HepG2 (cell line): ENCODE data around the gene DDR2. TPM values are rescaled to one million over a fixed set of nuclear protein-coding genes. Genes with fewer than 3 reads are reported as not detected.
A peak's percentile ranks its signal among the peaks of the same experiment; 100 is the strongest.
"Not testable (repeated sequence)": the region's sequence is repeated elsewhere in the genome, so short reads cannot be mapped to it uniquely, and the experiment has no call there.

Experiments
- ATAC-seq: fragments of 200-7000 bp; cut with Tn5 transposase; 3 replicates; pipeline ENCODE4 v1.9.1; 2020; ENCODE audit warnings: mild to moderate bottlenecking, moderate library complexity
- BruUV-seq: library from RNA; stranded (reverse); fragments of 400-500 nt; replicated peaks from 2 replicates; lab custom pipeline; 2021; lab: Mats Ljungman, UMichigan
- CTCF ChIA-PET: fragments of 300-600 bp; formaldehyde crosslinking; extraction: SDS; loops from one replicate; lab custom pipeline; 2021; ENCODE audit warnings: low total read pairs, inconsistent platforms, low intra/inter-chr PET ratio; lab: Yijun Ruan, JAX
- POLR2A ChIA-PET: fragments of 350-600 bp; sonication (Branson Sonifier 250); formaldehyde crosslinking; loops from one replicate; lab custom pipeline; 2020; ENCODE audit warnings: antibody characterized with exemption, inconsistent platforms; lab: Yijun Ruan, JAX
- DNase-seq: peaks from one replicate; pipeline ENCODE4 v3.0.0-alpha.2; 2015; ENCODE audit warnings: low spot score
- FAIRE-seq: peaks from 3 replicates; lab custom pipeline; 2011; peaks lifted over from hg19 to GRCh38; lab: Jason Lieb, UNC
- H2AFZ ChIP-seq: one replicate; pipeline ENCODE4 v1.6.1; 2011; ENCODE audit warnings: low read length, inconsistent platforms
- H3K27ac ChIP-seq: fragments of 300-600 bp; 3 replicates; pipeline ENCODE4 v1.8.0; 2011; ENCODE audit warnings: mixed run types, mild to moderate bottlenecking, mixed read lengths, low read length, inconsistent platforms; ENCODE audit not compliant: insufficient read depth; ENCODE audit errors: extremely low read length
- H3K27me3 ChIP-seq, 2 experiments: fragments of 200-600 bp in 1 of 2; 2 replicates in 1 of 2; 3 replicates in 1 of 2; pipeline versions ENCODE4 v1.6.0 to v1.8.0; 2011; ENCODE audit warnings: low read length in 2 of 2, mild to moderate bottlenecking in 2 of 2, moderate library complexity in 2 of 2, inconsistent platforms in 1 of 2; ENCODE audit not compliant: insufficient read depth in 2 of 2, control insufficient read depth in 1 of 2
- H3K36me3 ChIP-seq, 2 experiments: fragments of 200-600 bp in 1 of 2; replicated peaks in 1 of 2; 2 replicates in 1 of 2; 3 replicates in 1 of 2; pipeline versions ENCODE4 v1.5.1 to v1.8.0; 2011; ENCODE audit warnings: low read length in 2 of 2, inconsistent platforms in 1 of 2; ENCODE audit not compliant: insufficient read depth in 2 of 2, control insufficient read depth in 1 of 2
- H3K4me1 ChIP-seq: 2 replicates; pipeline ENCODE4 v1.5.1; 2012; ENCODE audit warnings: low read length, inconsistent platforms; ENCODE audit not compliant: insufficient read depth
- H3K4me2 ChIP-seq: 2 replicates; pipeline ENCODE4 v1.6.0; 2011; ENCODE audit warnings: low read depth, low read length, inconsistent platforms
- H3K4me3 ChIP-seq, 3 experiments: fragments of 200-600 bp in 1 of 3; sonication (generic), shearing (Covaris generic) in 1 of 3; replicated peaks in 1 of 3; 2 replicates each; pipeline ENCODE4 v1.5.1; 2011 to 2016; ENCODE audit warnings: low read length in 3 of 3, inconsistent platforms in 2 of 3, low read depth in 2 of 3, mild to moderate bottlenecking in 2 of 3, control low read depth in 1 of 3, mixed read lengths in 1 of 3; ENCODE audit not compliant: insufficient read depth in 1 of 3
- H3K79me2 ChIP-seq: one replicate; pipeline ENCODE4 v1.6.1; 2011; ENCODE audit warnings: low read length, inconsistent platforms; ENCODE audit not compliant: insufficient read depth
- H3K9ac ChIP-seq: 2 replicates; pipeline ENCODE4 v1.6.0; 2011; ENCODE audit warnings: mild to moderate bottlenecking, low read depth, low read length, inconsistent platforms; ENCODE audit not compliant: insufficient read depth
- H3K9me3 ChIP-seq: 2 replicates; pipeline ENCODE4 v1.5.1; 2012; ENCODE audit warnings: mild to moderate bottlenecking, low read length
- H4K20me1 ChIP-seq: 2 replicates; pipeline ENCODE4 v1.6.0; 2011; ENCODE audit warnings: inconsistent platforms, mild to moderate bottlenecking, low read length, moderate library complexity; ENCODE audit not compliant: insufficient read depth
- CENPX ChIP-seq: sonication (generic); formaldehyde crosslinking; IDR thresholded peaks from 2 replicates; pipeline ENCODE4 v1.9.0; 2021; ENCODE audit warnings: mild to moderate bottlenecking, missing genetic modification reagents, moderate library complexity
- CREM ChIP-seq, 2 experiments: sonication (generic) in 1 of 2; formaldehyde crosslinking in 1 of 2; IDR thresholded peaks; 2 replicates each; pipeline versions ENCODE4 v1.4.0 to v1.6.1; 2016 to 2020; ENCODE audit warnings: antibody characterized with exemption in 1 of 2, mild to moderate bottlenecking in 1 of 2, missing genetic modification reagents in 1 of 2
- RELA ChIP-seq: sonication (generic); formaldehyde crosslinking; IDR thresholded peaks from 2 replicates; pipeline ENCODE4 v1.4.0; 2020; ENCODE audit warnings: missing genetic modification reagents
- SETDB1 ChIP-seq: sonication (generic); formaldehyde crosslinking; IDR thresholded peaks from 2 replicates; pipeline ENCODE4 v1.5.1; 2020; ENCODE audit warnings: missing genetic modification reagents, mild to moderate bottlenecking, borderline replicate concordance
- TRAFD1 ChIP-seq: sonication (generic); formaldehyde crosslinking; IDR thresholded peaks from 2 replicates; pipeline ENCODE4 v1.5.1; 2020; ENCODE audit warnings: missing genetic modification reagents, mild to moderate bottlenecking, borderline replicate concordance
- ZNF331 ChIP-seq: sonication (generic); formaldehyde crosslinking; IDR thresholded peaks from 2 replicates; pipeline ENCODE4 v1.4.0; 2020; ENCODE audit warnings: missing genetic modification reagents
- ZNF7 ChIP-seq: IDR thresholded peaks from 2 replicates; pipeline ENCODE4 v1.6.1; 2016; ENCODE audit warnings: missing biosample characterization, missing genetic modification reagents
- ZNF776 ChIP-seq: sonication (generic); formaldehyde crosslinking; IDR thresholded peaks from 2 replicates; pipeline ENCODE4 v1.4.0; 2020; ENCODE audit warnings: mild to moderate bottlenecking, missing genetic modification reagents
- WGBS: methylation state at CpG from one replicate; pipeline ENCODE4 v1.1.6; 2017; ENCODE audit warnings: low lambda C conversion rate; 5-methylcytosine and 5-hydroxymethylcytosine counted together
- in situ Hi-C: cut with HindIII; loops from 2 replicates; pipeline ENCODE4 v1.10.0; 2017; ENCODE audit warnings: low pct_unique_long_range_greater_than_20kb; ENCODE audit not compliant: extremely low pct_ligation_motif_present
- intact Hi-C: fragments of 100-400 bp; cut with micrococcal nuclease; formaldehyde crosslinking; loops from one replicate; pipeline ENCODE4 v1.10.0; 2022; ENCODE audit not compliant: unreplicated experiment
- polyA plus RNA-seq, 8 experiments: library from polyadenylated mRNA; depleted of rRNA in 3 of 8; stranded (reverse) in 7 of 8; unstranded in 1 of 8; fragments of >200 nt; fragmentation: Illumina TruSeq in 4 of 8; extraction: Trizol in 4 of 8; gene quantifications; 2 replicates each; pipeline versions ENCODE4 v1.2.1 to v1.2.3, GENCODE V29; 2011 to 2016; ENCODE audit warnings: low read depth in 4 of 8, missing spikeins in 1 of 8, mixed read lengths in 1 of 8; ENCODE audit not compliant: insufficient read depth in 1 of 8
- total RNA-seq, 5 experiments: library from RNA; depleted of rRNA; stranded (reverse); fragments of >200 nt; fragmentation: Illumina TruSeq; extraction: Trizol; gene quantifications; 2 replicates each; pipeline ENCODE4 v1.2.3, GENCODE V29; 2016; ENCODE audit warnings: low read depth in 1 of 5

DDR2 gene
- total and polyA plus RNA-seq, 2 of the 13 experiments (the other 11 are each of a cell fraction or from before 2014, with no cell fraction given) = 0.36 to 0.38 TPM

- no peaks in the 10 kb centered on the region for H4K20me1 ChIP-seq
- no peaks in the 10 kb centered on the region for H3K79me2 ChIP-seq
- no peak overlapping the region for H3K4me2 ChIP-seq
- no peak for FAIRE-seq
- ChIA-PET POLR2A (no interaction called here), CTCF (no interaction called here)
- H3K4me3 ChIP-seq = no peak overlapping the region
- no peaks in the 10 kb centered on the region for H3K36me3 ChIP-seq
- H3K9me3 ChIP-seq = no peaks in the 10 kb centered on the region
- BruUV-seq = no TSS peak
- H3K27ac ChIP-seq = no peak overlapping the region
- no peak overlapping the region for H2AFZ ChIP-seq
- in situ Hi-C loops = no loop called here
- intact Hi-C loops = no loop called here
- no peak for ATAC-seq
- 70% methylated on average over 7 of the region's 7 CpGs for WGBS
- H3K27me3 ChIP-seq = no peaks in the 10 kb centered on the region
- no peak for TF ChIP-seq CENPX
- no peak for TF ChIP-seq CREM (IDR thresholded peaks at IDR 0.05)
- no peak for TF ChIP-seq CREM (CRISPR knock-in tag; IDR thresholded peaks at IDR 0.05)
- TF ChIP-seq ZNF776 (CRISPR knock-in tag) = no peak
- no peak for TF ChIP-seq RELA (CRISPR knock-in tag)
- H3K4me1 ChIP-seq = peaks cover 6% of the 10 kb centered on the region
- no peak overlapping the region for H3K9ac ChIP-seq
- no peak for DNase-seq
Measured at GRCh38 chr1:162725301-162725837, 93.1 kb downstream of the DDR2 start.

DNA sequence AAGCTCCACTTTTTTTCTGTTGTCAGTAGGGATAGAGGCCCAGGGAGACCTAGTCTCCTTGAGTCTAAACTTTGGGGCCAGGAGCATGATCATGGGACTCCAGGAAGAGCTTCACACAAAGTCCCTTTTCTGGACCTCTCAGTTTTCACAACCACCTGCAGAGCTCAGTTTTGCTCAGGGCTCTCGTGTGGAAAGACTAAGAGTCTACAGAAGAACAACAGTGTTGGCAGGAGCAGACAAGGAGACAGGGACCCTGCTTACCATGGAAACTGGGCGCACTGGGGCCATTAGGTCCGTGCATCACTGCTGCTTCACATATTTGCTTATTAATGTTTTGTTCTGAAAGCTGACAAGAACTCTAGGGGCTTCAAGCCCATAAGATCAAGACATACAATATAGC lies 94.3 kb downstream of the DDR2 start:
- in situ Hi-C loops = no loop called here
- BruUV-seq = no TSS peak
- CTCF ChIA-PET = no interaction called here
- H3K9ac ChIP-seq = no peak overlapping the region
- H3K4me1 ChIP-seq = peaks cover 9% of the 10 kb centered on the region
- intact Hi-C loops = no loop called here
- H3K36me3 ChIP-seq = no peaks in the 10 kb centered on the region
- ATAC-seq (peak; percentile 58; the same call in 2 of the 3 replicates), DNase-seq (no peak)
- WGBS = 60% methylated on average over 3 of the region's 3 CpGs
- no peak overlapping the region for H3K4me2 ChIP-seq
- no peaks in the 10 kb centered on the region for H3K79me2 ChIP-seq
- H4K20me1 ChIP-seq = no peaks in the 10 kb centered on the region
- H3K27ac ChIP-seq = no peak overlapping the region
- no peak overlapping the region for H2AFZ ChIP-seq
- no peaks in the 10 kb centered on the region for H3K27me3 ChIP-seq
- no peaks in the 10 kb centered on the region for H3K9me3 ChIP-seq
- TF ChIP-seq ZNF7 (CRISPR knock-in tag) (peak; percentile 91), ZNF331 (CRISPR knock-in tag) (peak; percentile 32; the same call in 1 of the 2 replicates), SETDB1 (CRISPR knock-in tag) (no peak), TRAFD1 (CRISPR knock-in tag) (no peak)
- TF ChIP-seq, all 625 proteins: peak for 2
- H3K4me3 ChIP-seq = no peak overlapping the region
- no peak for FAIRE-seq
- POLR2A ChIA-PET = no interaction called here

- H3K27me3 ChIP-seq, H3K4me2 ChIP-seq, H3K79me2 ChIP-seq, H3K4me3 ChIP-seq, CTCF ChIA-PET, H3K9ac ChIP-seq, H3K27ac ChIP-seq, FAIRE-seq, H2AFZ ChIP-seq, BruUV-seq, H3K9me3 ChIP-seq, ATAC-seq, intact Hi-C loops, POLR2A ChIA-PET, H4K20me1 ChIP-seq, H3K36me3 ChIP-seq, DNase-seq, in situ Hi-C loops: not testable (repeated sequence)
- no CpG with 5 or more reads among the region's 1 CpG for WGBS
- peaks cover 18% of the 10 kb centered on the region for H3K4me1 ChIP-seq
Measured at GRCh38 chr1:162727493-162727892, 95.2 kb downstream of the DDR2 start.
